Stimulated activated CD4-positive, alpha-beta T cell treated with anti-CD3 and anti-CD28 coated beads, Interleukin-12 subunit alpha, Interleukin-12 subunit beta, amount 100 ng/mL, for 48 hours (primary cell): ENCODE results near the gene PHYHD1.
A peak's percentile ranks its signal among the peaks of the same experiment; 100 is the strongest.

Experiments used
- DNase-seq, 3 donors: peaks; one replicate each; pipeline ENCODE4 v3.0.0-alpha.2; 2020; ENCODE audit warnings: low read depth in 2 of 3, low spot score in 1 of 3

The PHYHD1 gene

GRCh38 chr9:128899566-128900322 lies 21.0 kb upstream of the PHYHD1 start:
- peak in 1 of 3 donors; percentile 28 for DNase-seq

DNA sequence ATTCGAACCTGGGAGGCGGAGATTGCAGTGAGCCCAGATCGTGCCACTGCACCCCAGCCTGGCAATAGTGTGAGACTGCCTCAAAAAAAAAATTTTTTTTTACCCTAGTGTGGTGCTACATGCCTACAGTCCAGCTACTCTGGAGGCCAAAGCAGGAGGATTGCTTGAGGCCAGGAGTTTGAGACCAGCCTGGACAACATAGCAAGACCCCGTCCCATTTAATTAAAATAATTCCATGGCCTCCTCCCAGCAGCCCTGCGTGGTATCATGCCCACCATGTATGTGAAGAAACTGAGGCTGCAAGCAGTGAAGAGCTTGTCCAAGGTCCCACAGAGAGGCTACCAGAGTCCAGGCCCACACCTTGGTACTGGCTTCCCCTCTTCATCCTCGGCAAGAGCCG lies 19.4 kb upstream of the PHYHD1 start:
- no peak for DNase-seq

- no peak for DNase-seq
Observed at GRCh38 chr9:128901822-128902221, 19.0 kb upstream of the PHYHD1 start.

DNA sequence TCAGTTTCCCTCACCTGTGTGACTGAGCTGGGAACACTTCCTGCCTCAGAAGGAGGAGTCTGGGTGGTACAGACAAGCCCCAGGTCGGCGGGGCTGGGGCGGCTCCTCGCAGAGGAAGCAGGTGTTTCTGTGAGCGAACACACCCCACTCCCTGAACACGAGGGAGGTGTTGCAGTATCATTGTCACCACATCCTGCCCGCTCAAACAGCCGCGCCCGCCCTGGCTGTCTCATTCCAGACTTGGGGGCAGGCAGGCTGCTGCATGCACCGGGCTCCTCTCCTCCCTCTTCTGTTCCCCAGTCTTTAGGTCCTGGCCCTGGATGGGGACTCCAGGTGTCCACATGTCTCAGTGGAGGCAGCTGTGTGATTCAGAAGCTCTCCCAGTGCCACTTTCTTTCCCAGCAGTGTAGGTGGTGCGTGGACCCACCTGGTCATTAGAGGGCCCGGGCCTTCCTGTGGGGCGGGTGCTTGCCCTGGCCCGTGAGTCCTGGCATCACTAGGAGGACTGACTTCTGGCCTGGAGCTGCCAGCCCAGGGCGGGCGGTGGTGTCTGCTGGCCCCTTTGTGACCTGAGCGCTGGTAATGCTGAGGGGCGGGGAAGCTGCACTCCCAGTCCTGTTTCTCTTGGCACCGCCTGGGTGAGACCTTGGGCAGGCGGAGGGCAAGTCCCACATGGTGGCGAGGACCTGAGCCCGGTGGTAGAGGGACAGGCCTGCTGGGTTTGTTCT lies 18.3 kb upstream of the PHYHD1 start:
- DNase-seq: peak; percentile 75

GRCh38 chr9:128903079-128903461 lies 17.7 kb upstream of the PHYHD1 start:
- no peak for DNase-seq

DNA sequence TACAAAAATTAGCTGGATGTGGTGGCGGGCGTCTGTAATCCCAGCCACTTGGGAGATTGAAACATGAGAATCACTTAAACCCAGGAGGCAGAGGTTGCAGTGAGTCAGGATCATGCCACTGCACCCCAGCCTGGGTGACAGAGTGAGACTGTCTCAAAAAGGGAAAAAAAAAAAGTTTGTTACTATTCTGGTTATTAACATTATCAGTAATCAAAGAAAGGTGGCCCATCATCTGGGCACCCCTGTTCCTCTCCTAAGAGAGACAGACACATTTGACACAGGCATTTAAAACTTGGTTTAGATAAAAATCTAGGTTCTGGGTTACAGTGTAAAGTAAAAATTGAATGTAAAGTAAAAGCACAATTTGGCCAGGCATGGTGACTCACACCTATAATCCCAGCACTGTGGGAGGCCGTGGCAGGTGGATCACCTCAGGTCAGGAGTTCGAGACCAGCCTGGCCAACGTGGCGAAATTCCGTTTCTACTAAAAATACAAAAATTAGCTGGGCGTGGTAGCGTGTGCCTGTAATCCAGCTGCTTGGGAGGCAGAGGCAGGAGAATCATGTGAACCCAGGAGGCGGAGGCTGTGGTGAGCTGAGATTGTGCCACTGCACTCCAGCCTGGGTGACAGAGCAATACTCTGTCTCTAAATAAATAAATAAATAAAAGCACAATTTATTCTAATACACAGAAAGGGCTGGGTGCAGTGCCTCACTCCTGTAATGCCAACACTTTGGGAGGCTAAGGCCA lies 16.7 kb upstream of the PHYHD1 start:
- no peak for DNase-seq

GRCh38 chr9:128905964-128906363 lies 14.8 kb upstream of the PHYHD1 start:
- DNase-seq: no peak

GRCh38 chr9:128906741-128907140 lies 14.0 kb upstream of the PHYHD1 start:
- DNase-seq: no peak

DNA sequence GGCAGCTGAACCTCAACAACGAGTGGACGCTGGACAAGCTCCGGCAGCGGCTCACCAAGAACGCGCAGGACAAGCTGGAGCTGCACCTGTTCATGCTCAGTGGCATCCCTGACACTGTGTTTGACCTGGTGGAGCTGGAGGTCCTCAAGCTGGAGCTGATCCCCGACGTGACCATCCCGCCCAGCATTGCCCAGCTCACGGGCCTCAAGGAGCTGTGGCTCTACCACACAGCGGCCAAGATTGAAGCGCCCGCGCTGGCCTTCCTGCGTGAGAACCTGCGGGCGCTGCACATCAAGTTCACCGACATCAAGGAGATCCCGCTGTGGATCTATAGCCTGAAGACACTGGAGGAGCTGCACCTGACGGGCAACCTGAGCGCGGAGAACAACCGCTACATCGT lies 12.4 kb upstream of the PHYHD1 start:
- DNase-seq: no peak

DNA sequence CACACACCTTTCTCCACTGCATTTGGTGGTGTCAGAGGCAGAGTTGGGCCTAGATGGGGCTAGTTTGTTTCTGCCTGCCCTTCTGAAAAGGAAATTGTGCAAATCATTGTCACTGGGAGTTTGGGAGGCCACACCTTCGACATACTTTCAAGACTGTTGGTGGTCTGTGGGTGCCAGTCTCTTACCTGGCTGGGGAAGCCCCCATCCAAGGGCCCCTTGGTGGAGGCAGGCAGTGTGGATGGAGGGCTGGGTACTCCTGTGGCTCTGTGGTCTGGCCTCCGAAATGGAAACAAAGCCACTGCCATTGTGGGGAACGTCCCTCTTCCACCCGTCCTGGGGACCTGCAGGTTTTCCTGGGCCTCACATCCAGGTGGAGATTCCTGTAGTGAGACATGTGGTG lies 10.9 kb upstream of the PHYHD1 start:
- DNase-seq: no peak

GRCh38 chr9:128910906-128911305 lies 9.9 kb upstream of the PHYHD1 start:
- DNase-seq: no peak

DNA sequence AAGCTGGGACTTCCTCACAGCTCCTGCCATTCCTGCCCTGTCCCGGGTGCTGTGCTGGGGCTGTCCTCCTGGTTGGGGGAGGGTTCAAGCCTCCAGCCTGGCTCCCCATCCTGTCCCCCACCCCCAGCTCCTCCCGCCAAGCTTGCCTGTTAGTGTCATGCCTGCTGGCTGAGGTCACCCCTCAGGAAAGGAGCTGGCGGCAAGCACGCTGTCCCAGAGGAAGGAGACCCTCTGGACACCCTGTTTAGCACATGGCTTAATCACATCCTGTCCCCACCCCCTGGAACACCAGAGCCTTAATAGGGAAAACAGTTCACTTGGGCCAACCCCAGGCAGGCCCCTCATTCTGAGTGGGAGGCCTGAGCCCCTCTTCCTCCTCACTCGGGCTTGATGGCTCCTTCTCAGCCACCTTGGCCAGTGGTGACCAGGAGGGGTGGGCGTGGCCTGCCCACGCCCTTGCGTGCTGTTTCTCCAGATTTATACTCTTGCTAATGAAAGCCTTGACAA lies 9.2 kb upstream of the PHYHD1 start:
- no peak for DNase-seq

- DNase-seq: no peak
Observed at GRCh38 chr9:128912270-128912853, 8.4 kb upstream of the PHYHD1 start.

DNA sequence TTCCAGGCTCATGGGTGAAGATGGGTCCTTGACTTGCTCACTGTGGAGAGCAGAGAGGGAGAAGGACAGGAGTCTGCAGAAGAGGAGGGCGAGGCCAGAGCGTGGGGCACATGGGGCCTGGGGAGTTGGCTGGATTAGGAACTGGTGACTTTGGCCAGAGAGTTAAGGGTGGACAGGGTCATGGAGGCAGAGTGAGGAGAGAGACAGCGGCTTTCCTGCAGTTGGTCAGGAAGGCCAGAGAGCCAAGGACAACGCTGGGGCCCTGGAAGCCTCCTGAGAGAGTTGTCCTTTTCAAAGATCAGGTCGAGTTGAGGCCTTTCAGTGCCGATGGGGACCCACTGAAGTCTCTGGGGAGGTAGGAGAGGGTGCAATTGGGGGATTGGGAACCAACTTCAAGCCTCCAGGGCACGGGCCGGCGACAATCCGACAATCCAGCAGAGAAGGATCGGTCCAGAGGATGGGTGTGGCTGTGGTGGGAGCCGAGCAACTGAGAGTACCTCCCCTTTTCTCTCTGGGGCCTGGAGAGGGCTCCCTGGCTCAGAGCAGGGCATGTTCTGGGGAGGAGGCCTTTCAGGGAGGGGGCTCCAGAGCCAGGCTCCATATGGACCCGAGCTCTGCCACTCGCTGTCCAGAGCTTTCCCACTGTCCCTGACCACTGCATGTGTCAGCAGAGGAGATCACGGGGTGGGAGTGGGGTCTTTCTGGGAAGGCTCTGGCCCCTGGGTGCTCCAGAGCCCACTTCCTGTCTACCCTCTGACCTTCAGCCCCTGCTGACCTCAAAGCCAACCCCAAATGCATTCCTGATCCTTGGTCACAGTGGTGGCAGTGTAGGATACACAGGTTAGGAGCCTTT lies 7.5 kb upstream of the PHYHD1 start:
- DNase-seq: no peak

- no peak for DNase-seq
Observed at GRCh38 chr9:128913995-128914772, 6.6 kb upstream of the PHYHD1 start.

DNA sequence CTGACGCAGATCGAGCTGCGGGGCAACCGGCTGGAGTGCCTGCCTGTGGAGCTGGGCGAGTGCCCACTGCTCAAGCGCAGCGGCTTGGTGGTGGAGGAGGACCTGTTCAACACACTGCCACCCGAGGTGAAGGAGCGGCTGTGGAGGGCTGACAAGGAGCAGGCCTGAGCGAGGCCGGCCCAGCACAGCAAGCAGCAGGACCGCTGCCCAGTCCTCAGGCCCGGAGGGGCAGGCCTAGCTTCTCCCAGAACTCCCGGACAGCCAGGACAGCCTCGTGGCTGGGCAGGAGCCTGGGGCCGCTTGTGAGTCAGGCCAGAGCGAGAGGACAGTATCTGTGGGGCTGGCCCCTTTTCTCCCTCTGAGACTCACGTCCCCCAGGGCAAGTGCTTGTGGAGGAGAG lies 4.6 kb upstream of the PHYHD1 start:
- no peak for DNase-seq

GRCh38 chr9:128916745-128917144 lies 4.0 kb upstream of the PHYHD1 start:
- DNase-seq: no peak

DNA sequence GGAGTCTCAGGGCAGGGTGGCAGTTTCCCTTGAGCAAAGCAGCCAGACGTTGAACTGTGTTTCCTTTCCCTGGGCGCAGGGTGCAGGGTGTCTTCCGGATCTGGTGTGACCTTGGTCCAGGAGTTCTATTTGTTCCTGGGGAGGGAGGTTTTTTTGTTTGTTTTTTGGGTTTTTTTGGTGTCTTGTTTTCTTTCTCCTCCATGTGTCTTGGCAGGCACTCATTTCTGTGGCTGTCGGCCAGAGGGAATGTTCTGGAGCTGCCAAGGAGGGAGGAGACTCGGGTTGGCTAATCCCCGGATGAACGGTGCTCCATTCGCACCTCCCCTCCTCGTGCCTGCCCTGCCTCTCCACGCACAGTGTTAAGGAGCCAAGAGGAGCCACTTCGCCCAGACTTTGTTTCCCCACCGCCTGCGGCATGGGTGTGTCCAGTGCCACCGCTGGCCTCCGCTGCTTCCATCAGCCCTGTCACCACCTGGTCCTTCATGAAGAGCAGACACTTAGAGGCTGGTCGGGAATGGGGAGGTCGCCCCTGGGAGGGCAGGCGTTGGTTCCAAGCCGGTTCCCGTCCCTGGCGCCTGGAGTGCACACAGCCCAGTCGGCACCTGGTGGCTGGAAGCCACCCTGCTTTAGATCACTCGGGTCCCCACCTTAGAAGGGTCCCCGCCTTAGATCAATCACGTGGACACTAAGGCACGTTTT lies 3.5 kb upstream of the PHYHD1 start:
- DNase-seq: no peak

DNA sequence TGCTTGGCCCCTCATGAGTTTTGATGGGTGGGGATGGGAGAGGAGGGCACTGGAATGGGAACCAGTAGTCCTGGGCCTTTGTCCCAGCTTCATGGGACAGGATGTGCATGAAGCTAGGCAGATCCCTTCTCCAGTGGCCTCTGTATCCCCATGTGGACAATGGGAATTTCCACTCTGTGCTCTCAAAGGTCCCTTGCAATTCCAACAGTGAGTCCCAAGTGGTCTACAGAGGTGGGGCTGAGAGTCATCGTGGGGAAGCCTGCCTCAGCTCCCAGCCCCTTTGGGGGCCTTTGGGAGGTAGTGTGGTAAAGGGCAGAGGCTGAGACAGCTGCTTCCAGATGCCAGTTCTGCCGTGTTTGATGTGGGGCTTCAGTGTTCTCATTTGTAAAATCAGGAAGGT lies 1.9 kb upstream of the PHYHD1 start:
- DNase-seq: no peak
